Peyer's patch (tissue), 4 donors: Measurements from ENCODE around the gene PFKL.

Experiments
- POLR2A ChIP-seq, 2 donors: fragments of 450-650 bp; IDR thresholded peaks; one replicate each; pipeline ENCODE4 v1.5.1; 2017; ENCODE audit warnings: antibody characterized with exemption in 2 of 2, mild to moderate bottlenecking in 2 of 2, moderate library complexity in 2 of 2
- TF ChIP-seq, protein P1 (sequence below), 6 experiments: fragments of 450-650 bp in 4 of 6; fragments of 200-600 bp in 2 of 6; sonication (generic) in 1 of 6; IDR thresholded peaks; one replicate each; pipeline ENCODE4 v1.5.1; 2017 to 2019; ENCODE audit warnings: antibody characterized with exemption in 6 of 6, mild to moderate bottlenecking in 3 of 6, moderate library complexity in 1 of 6

DNA sequence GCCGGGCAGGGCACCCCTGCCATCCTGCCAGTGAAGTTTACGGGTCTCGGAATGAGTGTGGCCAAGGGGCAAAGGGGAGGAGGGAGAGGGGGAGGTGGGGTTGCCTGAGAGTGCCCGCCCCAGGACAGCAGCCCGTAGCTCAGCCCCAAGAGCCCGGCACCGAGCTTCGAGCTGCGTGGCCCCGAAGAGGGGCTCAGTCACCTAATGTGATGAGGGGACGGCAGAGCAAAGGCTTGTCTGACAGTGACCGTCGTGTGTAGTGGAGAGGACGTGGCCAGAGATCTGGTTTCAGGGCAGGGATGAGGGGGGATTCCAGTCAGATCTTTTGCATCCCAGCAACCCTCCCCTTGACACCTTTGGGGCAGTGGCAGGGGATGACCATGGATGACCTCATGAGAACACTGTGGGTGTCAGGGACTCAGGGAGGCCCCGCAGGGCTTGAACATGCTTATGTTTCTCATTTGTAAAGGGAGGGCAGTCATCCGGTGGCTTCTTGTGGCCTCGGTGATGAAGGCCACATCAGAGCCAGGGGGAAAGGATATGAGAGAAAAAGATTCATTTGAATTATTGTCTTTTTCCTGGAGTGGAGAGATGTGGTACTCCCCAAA lies 52.5 kb downstream of the PFKL start:
- TF ChIP-seq, protein P1, sequence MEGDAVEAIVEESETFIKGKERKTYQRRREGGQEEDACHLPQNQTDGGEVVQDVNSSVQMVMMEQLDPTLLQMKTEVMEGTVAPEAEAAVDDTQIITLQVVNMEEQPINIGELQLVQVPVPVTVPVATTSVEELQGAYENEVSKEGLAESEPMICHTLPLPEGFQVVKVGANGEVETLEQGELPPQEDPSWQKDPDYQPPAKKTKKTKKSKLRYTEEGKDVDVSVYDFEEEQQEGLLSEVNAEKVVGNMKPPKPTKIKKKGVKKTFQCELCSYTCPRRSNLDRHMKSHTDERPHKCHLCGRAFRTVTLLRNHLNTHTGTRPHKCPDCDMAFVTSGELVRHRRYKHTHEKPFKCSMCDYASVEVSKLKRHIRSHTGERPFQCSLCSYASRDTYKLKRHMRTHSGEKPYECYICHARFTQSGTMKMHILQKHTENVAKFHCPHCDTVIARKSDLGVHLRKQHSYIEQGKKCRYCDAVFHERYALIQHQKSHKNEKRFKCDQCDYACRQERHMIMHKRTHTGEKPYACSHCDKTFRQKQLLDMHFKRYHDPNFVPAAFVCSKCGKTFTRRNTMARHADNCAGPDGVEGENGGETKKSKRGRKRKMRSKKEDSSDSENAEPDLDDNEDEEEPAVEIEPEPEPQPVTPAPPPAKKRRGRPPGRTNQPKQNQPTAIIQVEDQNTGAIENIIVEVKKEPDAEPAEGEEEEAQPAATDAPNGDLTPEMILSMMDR (IDR thresholded peaks at IDR 0.05), result no peak
- no peak for TF ChIP-seq POLR2A (IDR thresholded peaks at IDR 0.05)
